B cell (primary cell): ENCODE measurements around the gene ITGA2B. TPM values are rescaled to one million over a fixed set of nuclear protein-coding genes. Genes with fewer than 3 reads are reported as not detected.

Experiments used
- ATAC-seq: fragments of 200-7000 bp; cut with Tn5 transposase; one replicate; pipeline ENCODE4 v1.10.0; 2021; ENCODE audit warnings: low read depth, mild to moderate bottlenecking, moderate number of reproducible peaks, moderate library complexity
- CTCF ChIA-PET: fragments of 350-600 bp; sonication (Branson Sonifier 250); formaldehyde crosslinking; loops from one replicate; lab custom pipeline; 2021; ENCODE audit warnings: antibody characterized with exemption, inconsistent platforms; lab: Charles Lee
- POLR2A ChIA-PET: fragments of 350-600 bp; sonication (Branson Sonifier 250); formaldehyde crosslinking; loops from one replicate; lab custom pipeline; 2021; ENCODE audit warnings: antibody characterized with exemption; lab: Charles Lee
- DNase-seq: peaks from one replicate; pipeline ENCODE4 v3.0.0; 2013
- H2AFZ ChIP-seq: 2 replicates; pipeline ENCODE4 v1.6.1; 2012; ENCODE audit warnings: mild to moderate bottlenecking, low read depth, low read length; ENCODE audit not compliant: insufficient read depth, poor library complexity, severe bottlenecking
- H3K27ac ChIP-seq, 2 donors: 1 replicate in 1 of 2; 2 replicates in 1 of 2; pipeline ENCODE4 v1.5.1; 2012 to 2013; ENCODE audit warnings: low read length in 2 of 2, mild to moderate bottlenecking in 2 of 2, moderate library complexity in 1 of 2
- H3K27me3 ChIP-seq, 4 experiments: fragments of 200-600 bp in 1 of 4; sonication (generic) in 1 of 4; replicated peaks in 1 of 4; 1 replicate in 2 of 4; 2 replicates in 2 of 4; pipeline versions ENCODE4 v1.6.1 to v1.7.0; 2013 to 2016; ENCODE audit warnings: low read length in 3 of 4, mild to moderate bottlenecking in 2 of 4, mixed read lengths in 1 of 4, moderate library complexity in 1 of 4; ENCODE audit not compliant: insufficient read depth in 4 of 4, control insufficient read depth in 3 of 4; ENCODE audit errors: control extremely low read depth in 1 of 4
- H3K36me3 ChIP-seq, 2 experiments: replicated peaks in 1 of 2; 1 replicate in 1 of 2; 2 replicates in 1 of 2; pipeline versions ENCODE4 v1.6.1 to v1.7.1; 2013; ENCODE audit warnings: low read length in 1 of 2; ENCODE audit not compliant: insufficient read depth in 2 of 2, control insufficient read depth in 1 of 2; ENCODE audit errors: control extremely low read depth in 1 of 2, extremely low read depth in 1 of 2
- H3K4me1 ChIP-seq, 2 donors: fragments of 200-600 bp in 1 of 2; sonication (generic) in 1 of 2; 1 replicate in 1 of 2; 2 replicates in 1 of 2; pipeline versions ENCODE4 v1.5.1 to v1.6.1; 2013 to 2017; ENCODE audit warnings: low read length in 2 of 2; ENCODE audit not compliant: control insufficient read depth in 2 of 2, insufficient read depth in 2 of 2
- H3K4me2 ChIP-seq: replicated peaks from 2 replicates; pipeline ENCODE3; 2012; ENCODE audit warnings: mild to moderate bottlenecking, low read depth, low read length; ENCODE audit not compliant: poor library complexity, severe bottlenecking
- H3K4me3 ChIP-seq, 5 experiments: fragments of 200-600 bp in 1 of 5; sonication (generic) in 1 of 5; 1 replicate in 3 of 5; 2 replicates in 2 of 5; pipeline versions ENCODE4 v1.5.1 to v1.7.0; 2011 to 2016; ENCODE audit warnings: low read length in 4 of 5, mild to moderate bottlenecking in 4 of 5, low read depth in 2 of 5, control low read depth in 1 of 5, moderate library complexity in 1 of 5; ENCODE audit not compliant: insufficient read depth in 1 of 5; ENCODE audit errors: control extremely low read depth in 1 of 5, extremely low read depth in 1 of 5
- H3K79me2 ChIP-seq: fragments of 200-600 bp; sonication (generic); one replicate; pipeline ENCODE4 v1.6.0; 2016; ENCODE audit warnings: low read length; ENCODE audit not compliant: control insufficient read depth, insufficient read depth
- H3K9ac ChIP-seq: fragments of 200-600 bp; sonication (generic); 2 replicates; pipeline ENCODE4 v1.6.1; 2017; ENCODE audit warnings: mild to moderate bottlenecking, low read length, moderate library complexity
- H3K9me3 ChIP-seq, 3 donors: one replicate each; pipeline versions ENCODE4 v1.6.1 to v1.7.1; 2013; ENCODE audit warnings: low read length in 2 of 3; ENCODE audit not compliant: control insufficient read depth in 2 of 3, insufficient read depth in 1 of 3; ENCODE audit errors: control extremely low read depth in 1 of 3
- H4K20me1 ChIP-seq: 2 replicates; pipeline ENCODE4 v1.6.0; 2012; ENCODE audit warnings: mild to moderate bottlenecking, low read length; ENCODE audit not compliant: insufficient read depth, control insufficient read depth, poor library complexity, severe bottlenecking
- H3K27ac Mint-ChIP-seq: one replicate; pipeline ENCODE4 v1.8.0; 2021; ENCODE audit warnings: mixed read lengths
- H3K27me3 Mint-ChIP-seq: one replicate; pipeline ENCODE4 v1.8.0; 2021; ENCODE audit warnings: mixed read lengths
- H3K4me1 Mint-ChIP-seq: one replicate; pipeline ENCODE4 v1.8.0; 2021; ENCODE audit warnings: mixed read lengths
- H3K4me3 Mint-ChIP-seq: one replicate; pipeline ENCODE4 v1.8.0; 2021; ENCODE audit warnings: mixed read lengths
- H3K9me3 Mint-ChIP-seq: one replicate; pipeline ENCODE4 v1.8.0; 2022; ENCODE audit warnings: mixed read lengths; ENCODE audit not compliant: insufficient read depth
- CTCF ChIP-seq: fragments of 200-600 bp; IDR thresholded peaks from one replicate; pipeline ENCODE4 v1.8.0; 2022; ENCODE audit warnings: antibody characterized with exemption, mild to moderate bottlenecking
- EZH2 ChIP-seq: IDR thresholded peaks from 2 replicates; pipeline ENCODE4 v1.6.1; 2012; ENCODE audit warnings: borderline replicate concordance, low read depth, mild to moderate bottlenecking, moderate library complexity, low read length; ENCODE audit not compliant: insufficient read depth, poor library complexity, severe bottlenecking
- WGBS: methylation state at CpG from one replicate; pipeline ENCODE4 v1.1.5; 2013; ENCODE audit warnings: missing lambda C conversion rate; ENCODE audit not compliant: insufficient coverage; 5-methylcytosine and 5-hydroxymethylcytosine counted together
- intact Hi-C: fragments of 100-400 bp; cut with micrococcal nuclease; formaldehyde crosslinking; loops from one replicate; pipeline ENCODE4 v1.10.0; 2022
- polyA plus RNA-seq: library from polyadenylated mRNA; depleted of rRNA; stranded (reverse); fragments of >200 nt; gene quantifications from 2 replicates; pipeline ENCODE4 v1.2.3, GENCODE V29; 2012
- total RNA-seq, 2 donors: library from RNA; stranded (reverse); fragments of 120-200 nt in 1 of 2; gene quantifications; 1 replicate in 1 of 2; 2 replicates in 1 of 2; pipeline versions ENCODE4 v1.2.3 to v1.2.4, GENCODE V29; 2013 to 2022

The ITGA2B gene
- total and polyA plus RNA-seq, 2 donors (not counting 1 experiment from before 2014, with no cell fraction given) = 0.15 to 0.20 TPM

GRCh38 chr17:44380767-44381166 is 8.7 kb downstream of the ITGA2B start:
- ChIA-PET POLR2A (no interaction called here), CTCF (no interaction called here)
- no peak overlapping the region for H3K4me2 ChIP-seq
- H3K27ac ChIP-seq = no peak overlapping the region
- H3K4me3 ChIP-seq = no peak overlapping the region
- no peaks in the 10 kb centered on the region for H3K9me3 Mint-ChIP-seq
- no peak for ATAC-seq
- no peak for DNase-seq
- TF ChIP-seq EZH2 (no peak), CTCF (no peak)
- H3K27ac Mint-ChIP-seq = no peak overlapping the region
- peaks cover 7% of the 10 kb centered on the region for H3K4me1 Mint-ChIP-seq
- H3K9ac ChIP-seq = no peak overlapping the region
- peaks cover 0 to 27% (median 3%) of the 10 kb centered on the region in 4 experiments for H3K27me3 ChIP-seq
- 92% methylated on average over 6 of the region's 9 CpGs for WGBS
- peaks cover 10 to 12% of the 10 kb centered on the region in 2 donors for H3K4me1 ChIP-seq
- no peaks in the 10 kb centered on the region for H4K20me1 ChIP-seq
- peaks cover 0 to 11% (median 0%) of the 10 kb centered on the region in 3 donors for H3K9me3 ChIP-seq
- no peak overlapping the region for H2AFZ ChIP-seq
- no peaks in the 10 kb centered on the region for H3K79me2 ChIP-seq
- peaks cover 36% of the 10 kb centered on the region for H3K27me3 Mint-ChIP-seq
- intact Hi-C loops = no loop called here
- H3K4me3 Mint-ChIP-seq = no peak overlapping the region
- no peaks in the 10 kb centered on the region for H3K36me3 ChIP-seq

GRCh38 chr17:44379887-44380286 is 9.6 kb downstream of the ITGA2B start:
- CTCF ChIA-PET = no interaction called here

More at GRCh38 chr17:44379887-44380286, 9.6 kb downstream of the ITGA2B start:
- Histone ChIP-seq H2AFZ (no peak overlapping the region), H3K9me3 (peaks cover 0 to 4% (median 0%) of the 10 kb centered on the region in 3 donors), H3K4me3 (no peak overlapping the region), H4K20me1 (no peaks in the 10 kb centered on the region), H3K36me3 (no peaks in the 10 kb centered on the region), H3K27me3 (peaks cover 0 to 24% (median under 1%) of the 10 kb centered on the region in 4 experiments), H3K4me2 (no peak overlapping the region), H3K79me2 (no peaks in the 10 kb centered on the region), H3K27ac (no peak overlapping the region), H3K4me1 (peaks cover 3 to 5% of the 10 kb centered on the region in 2 donors), H3K9ac (no peak overlapping the region)
- WGBS = 93% methylated on average over 10 of the region's 10 CpGs
- peaks cover 6% of the 10 kb centered on the region for H3K4me1 Mint-ChIP-seq
- no peak for ATAC-seq
- POLR2A ChIA-PET = no interaction called here
- TF ChIP-seq EZH2 (no peak), CTCF (no peak)
- H3K27me3 Mint-ChIP-seq = peaks cover 33% of the 10 kb centered on the region
- H3K9me3 Mint-ChIP-seq = no peaks in the 10 kb centered on the region
- no peak overlapping the region for H3K4me3 Mint-ChIP-seq
- DNase-seq = no peak
- H3K27ac Mint-ChIP-seq = no peak overlapping the region
- intact Hi-C loops = no loop called here
